Measurements from ENCODE around the gene RGCC.

RGCC gene

GRCh38 chr13:41458761-41459431, 1.5 kb downstream of the RGCC start:
- Histone ChIP-seq H3K36me3 (replicated peaks) (no peaks in the 10 kb centered on the region), H3K9me3 (no peaks in the 10 kb centered on the region), H3K27me3 (ENCODE audit: low read depth) (peaks cover 3% of the 10 kb centered on the region; the same call in 1 of the 2 replicates), H3K4me3 (peak overlapping the region; percentile 45), H3K4me1 (peaks cover 5% of the 10 kb centered on the region)
- in situ Hi-C loops (cut with MboI; ENCODE audit: low sequenced_read_pairs): no loop called here
- peak in 1 of 2 experiments; percentile 53 for DNase-seq (ENCODE audit: low spot score in 2 of 2)

GRCh38 chr13:41459432-41460073, 2.2 kb downstream of the RGCC start:
- no peak for DNase-seq (ENCODE audit: low spot score in 2 of 2)
- peaks cover 5% of the 10 kb centered on the region for H3K4me1 ChIP-seq
- H3K9me3 ChIP-seq: no peaks in the 10 kb centered on the region
- H3K4me3 ChIP-seq: no peak overlapping the region
- peaks cover 3% of the 10 kb centered on the region; the same call in 1 of the 2 replicates for H3K27me3 ChIP-seq (ENCODE audit: low read depth)
- in situ Hi-C loops (cut with MboI; ENCODE audit: low sequenced_read_pairs): no loop called here
- no peaks in the 10 kb centered on the region for H3K36me3 ChIP-seq (replicated peaks)

DNA sequence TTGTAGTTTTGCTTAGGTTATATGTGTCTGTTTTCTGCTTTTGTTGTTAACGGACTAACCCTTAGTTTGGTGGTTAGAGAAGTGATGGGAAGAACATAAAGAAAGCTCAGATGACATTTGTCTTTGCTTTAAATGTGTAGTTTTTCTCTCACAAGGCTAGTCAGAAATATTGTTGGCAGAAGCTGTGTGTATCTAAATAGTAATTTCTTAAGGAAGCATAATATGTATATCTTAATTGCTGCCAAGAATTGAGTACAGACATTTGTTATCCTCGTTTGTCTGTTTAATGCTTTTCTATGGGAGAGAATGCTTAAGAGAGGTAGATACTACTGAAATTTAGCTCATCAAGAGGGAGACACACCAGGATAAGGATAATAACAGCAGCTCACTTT, 2.7 kb downstream of the RGCC start:
- no peak for DNase-seq (ENCODE audit: low spot score in 2 of 2)
- Histone ChIP-seq H3K4me3 (no peak overlapping the region), H3K4me1 (peaks cover 5% of the 10 kb centered on the region), H3K27me3 (ENCODE audit: low read depth) (peaks cover 3% of the 10 kb centered on the region; the same call in 1 of the 2 replicates), H3K9me3 (no peaks in the 10 kb centered on the region), H3K36me3 (replicated peaks) (no peaks in the 10 kb centered on the region)
- in situ Hi-C loops (cut with MboI; ENCODE audit: low sequenced_read_pairs): no loop called here

DNA sequence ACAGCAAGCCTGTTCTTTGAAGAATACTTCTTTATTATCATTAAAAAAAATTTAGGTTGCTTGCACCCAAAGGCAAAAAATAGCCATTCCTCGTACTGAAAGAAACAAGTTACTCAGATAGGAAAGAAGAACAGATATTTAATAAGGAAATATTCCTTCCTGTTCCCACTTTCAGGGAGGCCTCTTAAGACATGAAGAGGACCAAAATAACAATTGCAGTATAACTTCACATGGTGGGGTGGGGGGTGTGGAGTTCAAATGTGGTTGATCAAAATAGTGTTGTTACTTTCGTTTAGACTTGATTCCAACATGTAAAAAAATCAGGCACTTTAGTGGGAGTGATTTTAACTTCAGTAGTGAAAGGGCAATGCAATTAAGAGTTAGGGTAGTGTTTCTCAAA, 3.6 kb downstream of the RGCC start:
- in situ Hi-C loops (cut with MboI; ENCODE audit: low sequenced_read_pairs): no loop called here
- H3K27me3 ChIP-seq (ENCODE audit: low read depth): peaks cover 3% of the 10 kb centered on the region; the same call in 1 of the 2 replicates
- H3K4me1 ChIP-seq: peaks cover 5% of the 10 kb centered on the region
- H3K36me3 ChIP-seq (replicated peaks): no peaks in the 10 kb centered on the region
- DNase-seq (ENCODE audit: low spot score in 2 of 2): no peak
- H3K4me3 ChIP-seq: no peak overlapping the region
- no peaks in the 10 kb centered on the region for H3K9me3 ChIP-seq

- H3K9me3 ChIP-seq: no peaks in the 10 kb centered on the region
- H3K27me3 ChIP-seq (ENCODE audit: low read depth): no peaks in the 10 kb centered on the region
- in situ Hi-C loops (cut with MboI; ENCODE audit: low sequenced_read_pairs): no loop called here
- DNase-seq (ENCODE audit: low spot score in 2 of 2): no peak
- no peak overlapping the region for H3K4me3 ChIP-seq
- peaks cover 5% of the 10 kb centered on the region for H3K4me1 ChIP-seq
- H3K36me3 ChIP-seq (replicated peaks): no peaks in the 10 kb centered on the region
Measured at GRCh38 chr13:41461527-41462139, 4.3 kb downstream of the RGCC start.

GRCh38 chr13:41462427-41462826, 5.1 kb downstream of the RGCC start:
- H3K4me1 ChIP-seq: peaks cover 5% of the 10 kb centered on the region
- in situ Hi-C loops (cut with MboI; ENCODE audit: low sequenced_read_pairs): no loop called here
- no peak for DNase-seq (ENCODE audit: low spot score in 2 of 2)

GRCh38 chr13:41463838-41464602, 6.7 kb downstream of the RGCC start:
- Histone ChIP-seq H3K4me3 (no peak overlapping the region), H3K36me3 (replicated peaks) (no peaks in the 10 kb centered on the region), H3K9me3 (no peaks in the 10 kb centered on the region), H3K4me1 (peaks cover 2% of the 10 kb centered on the region; the same call in 1 of the 2 replicates), H3K27me3 (ENCODE audit: low read depth) (no peaks in the 10 kb centered on the region)
- in situ Hi-C loops (cut with MboI; ENCODE audit: low sequenced_read_pairs): no loop called here
- DNase-seq (ENCODE audit: low spot score in 2 of 2): no peak

More at GRCh38 chr13:41462427-41462826, 5.1 kb downstream of the RGCC start:
- Histone ChIP-seq H3K36me3 (replicated peaks) (no peaks in the 10 kb centered on the region), H3K27me3 (ENCODE audit: low read depth) (no peaks in the 10 kb centered on the region), H3K9me3 (no peaks in the 10 kb centered on the region), H3K4me3 (no peak overlapping the region)

DNA sequence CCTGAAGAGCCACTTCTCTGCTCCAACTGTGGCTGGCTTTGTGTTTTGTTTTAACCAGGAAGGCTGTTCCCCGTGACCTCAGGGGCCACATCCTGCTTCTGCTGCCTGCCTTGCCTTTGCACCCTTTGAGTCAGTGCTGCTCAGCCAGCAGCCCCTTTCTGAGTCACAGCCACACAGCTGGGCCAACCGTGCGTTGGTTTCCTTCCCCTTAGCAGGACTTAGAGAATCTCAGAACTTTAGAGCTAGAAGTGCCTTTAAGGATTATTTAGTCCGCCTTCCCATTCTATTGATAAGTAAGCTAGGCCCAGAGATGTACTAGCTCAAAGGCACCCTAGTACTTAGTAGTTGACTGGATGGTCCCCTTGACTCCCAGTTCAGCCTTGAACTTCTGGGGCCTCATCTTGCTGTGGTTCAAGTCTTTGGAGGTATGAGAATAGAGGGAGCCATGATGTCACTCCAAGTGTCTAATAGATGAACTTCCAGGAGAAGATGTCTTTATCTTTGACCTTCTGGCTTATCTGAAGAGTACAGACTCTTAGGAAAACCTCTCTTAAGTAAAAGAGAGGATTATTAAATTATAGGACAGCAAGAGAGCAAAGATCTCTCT, 8.0 kb downstream of the RGCC start:
- Histone ChIP-seq H3K4me3 (no peak overlapping the region), H3K4me1 (peaks cover 2% of the 10 kb centered on the region; the same call in 1 of the 2 replicates), H3K9me3 (no peaks in the 10 kb centered on the region), H3K27me3 (ENCODE audit: low read depth) (no peaks in the 10 kb centered on the region), H3K36me3 (replicated peaks) (no peaks in the 10 kb centered on the region)
- DNase-seq (ENCODE audit: low spot score in 2 of 2): no peak
- in situ Hi-C loops (cut with MboI; ENCODE audit: low sequenced_read_pairs): no loop called here

- no peaks in the 10 kb centered on the region for H3K36me3 ChIP-seq (replicated peaks)
- no peak for DNase-seq (ENCODE audit: low spot score in 2 of 2)
- in situ Hi-C loops (cut with MboI; ENCODE audit: low sequenced_read_pairs): no loop called here
- H3K4me1 ChIP-seq: peaks cover 2% of the 10 kb centered on the region; the same call in 1 of the 2 replicates
- no peaks in the 10 kb centered on the region for H3K27me3 ChIP-seq (ENCODE audit: low read depth)
- no peaks in the 10 kb centered on the region for H3K9me3 ChIP-seq
- no peak overlapping the region for H3K4me3 ChIP-seq
Measured at GRCh38 chr13:41465898-41466320, 8.6 kb downstream of the RGCC start.

DNA sequence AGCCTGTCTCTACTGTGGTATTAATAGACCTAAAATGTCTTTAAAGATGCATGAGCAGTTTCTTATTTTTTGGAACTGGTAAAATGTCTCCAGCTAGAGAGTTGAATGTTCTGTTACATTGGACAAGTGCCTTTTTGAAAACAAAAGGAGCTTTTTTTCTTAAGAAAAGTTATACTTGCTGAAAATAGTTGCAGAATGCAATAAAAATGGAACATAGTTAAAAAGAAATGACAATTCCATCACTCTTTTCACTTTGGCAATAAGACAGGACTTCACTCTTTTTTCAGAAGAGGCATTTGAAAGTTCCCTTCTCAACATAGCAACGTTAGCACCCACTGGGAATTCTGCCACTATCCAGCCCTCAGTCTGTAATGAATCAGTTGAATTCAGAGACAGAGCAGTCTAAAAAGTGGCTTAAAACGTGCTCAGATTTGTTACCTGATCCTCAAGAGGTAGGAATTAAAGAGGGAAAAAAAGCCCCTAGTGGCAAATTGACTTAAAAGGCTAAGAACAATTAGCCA, 10.1 kb downstream of the RGCC start:
- Histone ChIP-seq H3K4me3 (no peak overlapping the region), H3K9me3 (no peaks in the 10 kb centered on the region), H3K27me3 (ENCODE audit: low read depth) (no peaks in the 10 kb centered on the region), H3K36me3 (replicated peaks) (no peaks in the 10 kb centered on the region), H3K4me1 (peaks cover 2% of the 10 kb centered on the region; the same call in 1 of the 2 replicates)
- no peak for DNase-seq (ENCODE audit: low spot score in 2 of 2)
- in situ Hi-C loops (cut with MboI; ENCODE audit: low sequenced_read_pairs): no loop called here

DNA sequence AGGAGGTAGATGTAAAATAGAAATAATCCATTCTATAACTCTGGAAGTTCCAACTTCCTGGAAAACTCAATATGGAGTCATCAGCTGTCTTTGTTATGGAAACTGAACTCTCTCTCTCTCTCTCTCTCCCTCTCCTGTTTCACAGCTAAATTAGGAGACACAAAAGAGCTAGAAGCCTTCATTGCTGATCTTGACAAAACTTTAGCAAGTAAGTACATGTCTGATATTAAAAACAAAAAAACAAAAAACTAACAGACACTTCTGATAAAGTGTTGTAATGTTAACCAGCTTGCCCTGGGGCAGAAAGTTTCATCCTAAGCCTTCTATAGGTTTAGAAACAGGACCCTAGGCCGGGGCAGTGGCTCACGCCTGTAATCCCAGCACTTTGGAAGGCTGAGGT, 11.3 kb downstream of the RGCC start:
- H3K4me1 ChIP-seq: peaks cover 2% of the 10 kb centered on the region; the same call in 1 of the 2 replicates
- no peaks in the 10 kb centered on the region for H3K27me3 ChIP-seq (ENCODE audit: low read depth)
- H3K36me3 ChIP-seq (replicated peaks): no peaks in the 10 kb centered on the region
- H3K9me3 ChIP-seq: no peaks in the 10 kb centered on the region
- no peak for DNase-seq (ENCODE audit: low spot score in 2 of 2)
- no peak overlapping the region for H3K4me3 ChIP-seq
- in situ Hi-C loops (cut with MboI; ENCODE audit: low sequenced_read_pairs): no loop called here

DNA sequence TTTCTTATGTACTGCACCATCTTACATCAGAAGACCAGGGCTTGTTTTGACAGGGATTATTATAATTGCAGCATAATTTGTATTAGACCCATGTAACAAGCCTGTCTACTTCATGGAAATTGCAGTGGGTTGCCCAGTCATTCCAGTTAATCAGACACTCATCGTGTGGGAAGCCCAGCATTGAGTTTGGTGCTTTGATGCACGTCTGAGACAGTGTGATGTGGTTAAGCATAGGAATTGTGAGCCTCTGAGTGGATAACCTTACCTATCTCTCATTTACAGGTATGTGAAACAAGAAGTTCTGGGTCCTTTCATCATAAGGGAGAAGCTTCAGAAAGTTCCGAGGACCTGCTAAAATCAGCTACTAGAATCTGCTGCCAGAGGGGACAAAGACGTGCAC, 12.8 kb downstream of the RGCC start:
- H3K4me3 ChIP-seq: no peak overlapping the region
- no peaks in the 10 kb centered on the region for H3K9me3 ChIP-seq
- H3K4me1 ChIP-seq: peaks cover 2% of the 10 kb centered on the region; the same call in 1 of the 2 replicates
- H3K36me3 ChIP-seq (replicated peaks): no peaks in the 10 kb centered on the region
- in situ Hi-C loops (cut with MboI; ENCODE audit: low sequenced_read_pairs): no loop called here
- DNase-seq (ENCODE audit: low spot score in 2 of 2): no peak
- no peaks in the 10 kb centered on the region for H3K27me3 ChIP-seq (ENCODE audit: low read depth)

DNA sequence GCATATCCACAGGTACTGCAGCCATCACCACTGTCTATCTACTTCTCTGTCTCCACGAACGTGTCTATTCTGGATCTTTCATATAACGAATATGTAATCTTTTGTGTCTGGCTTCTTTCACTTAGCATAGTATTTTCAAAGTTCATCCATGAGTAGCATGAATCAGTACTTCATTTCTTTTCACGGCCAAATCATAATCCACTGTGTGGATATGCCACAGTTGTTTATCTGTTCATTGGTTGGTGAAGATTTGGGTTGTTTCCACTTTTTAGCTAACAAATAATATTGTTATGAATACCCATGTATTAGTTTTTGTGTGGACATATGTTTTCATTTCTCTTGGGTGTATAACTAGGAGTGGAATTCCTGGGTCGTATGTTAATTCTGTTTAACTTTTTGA, 14.4 kb downstream of the RGCC start:
- Histone ChIP-seq H3K9me3 (no peaks in the 10 kb centered on the region), H3K36me3 (replicated peaks) (no peaks in the 10 kb centered on the region), H3K27me3 (ENCODE audit: low read depth) (no peaks in the 10 kb centered on the region), H3K4me3 (no peak overlapping the region), H3K4me1 (peaks cover 2% of the 10 kb centered on the region; the same call in 1 of the 2 replicates)
- in situ Hi-C loops (cut with MboI; ENCODE audit: low sequenced_read_pairs): no loop called here
- no peak for DNase-seq (ENCODE audit: low spot score in 2 of 2)
